ENCODE data around the gene DKKL1. TPM values are rescaled to one million over a fixed set of nuclear protein-coding genes. Genes with fewer than 3 reads are reported as not detected.

DKKL1 gene
- total and polyA plus RNA-seq, 2 experiments from 2014 or later = 2.2 to 6.0 TPM

DNA sequence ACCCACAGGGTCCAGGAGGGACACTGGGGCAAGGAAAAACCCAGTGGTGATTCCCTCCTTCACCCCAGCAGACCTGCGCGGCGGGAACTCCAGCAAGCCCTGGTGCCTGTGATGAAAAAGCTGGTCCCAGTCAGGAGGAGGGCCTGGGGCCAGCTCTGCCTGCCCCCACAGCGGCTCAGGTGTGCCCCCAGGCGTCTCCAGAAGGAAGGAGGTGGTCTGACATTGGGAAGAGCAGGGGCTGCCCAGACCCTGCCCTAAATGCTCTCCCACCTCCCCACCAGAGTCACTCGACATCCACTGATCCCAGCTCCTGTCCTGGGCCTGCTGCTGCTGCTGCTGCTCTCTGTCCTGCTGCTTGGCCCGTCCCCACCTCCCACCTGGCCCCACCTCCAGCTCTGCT lies 53.4 kb downstream of the DKKL1 start:
- Histone ChIP-seq H3K9me2 (replicated peaks; ENCODE audit: insufficient read depth) (no peaks in the 10 kb centered on the region), H3K9me3 (ENCODE audit: low read depth) (no peaks in the 10 kb centered on the region), H3K4me2 (no peak overlapping the region), H2AFZ (no peak overlapping the region), H3K36me3 (replicated peaks; ENCODE audit: insufficient read depth, low read depth) (no peaks in the 10 kb centered on the region), H3K4me1 (ENCODE audit: insufficient read depth) (no peaks in the 10 kb centered on the region), H3K27me3 (peaks cover 57% of the 10 kb centered on the region), H4K20me1 (ENCODE audit: insufficient read depth, poor library complexity, severe bottlenecking) (no peaks in the 10 kb centered on the region), H3K79me2 (no peaks in the 10 kb centered on the region), H3K27ac (no peak overlapping the region), H3K4me3 (no peak overlapping the region)
- WGBS (ENCODE audit: low lambda C conversion rate, missing lambda C conversion rate) = 40% methylated on average over 6 of the region's 7 CpGs
- DNase-seq (ENCODE audit: low spot score) = no peak
- TF ChIP-seq EZH2 (IDR thresholded peaks at IDR 0.05; ENCODE audit: borderline replicate concordance) (no peak), EZH2phosphoT487 (IDR thresholded peaks at IDR 0.05; ENCODE audit: low read depth, severe bottlenecking, unreplicated experiment) (no peak)
- TF ChIP-seq, protein P1, sequence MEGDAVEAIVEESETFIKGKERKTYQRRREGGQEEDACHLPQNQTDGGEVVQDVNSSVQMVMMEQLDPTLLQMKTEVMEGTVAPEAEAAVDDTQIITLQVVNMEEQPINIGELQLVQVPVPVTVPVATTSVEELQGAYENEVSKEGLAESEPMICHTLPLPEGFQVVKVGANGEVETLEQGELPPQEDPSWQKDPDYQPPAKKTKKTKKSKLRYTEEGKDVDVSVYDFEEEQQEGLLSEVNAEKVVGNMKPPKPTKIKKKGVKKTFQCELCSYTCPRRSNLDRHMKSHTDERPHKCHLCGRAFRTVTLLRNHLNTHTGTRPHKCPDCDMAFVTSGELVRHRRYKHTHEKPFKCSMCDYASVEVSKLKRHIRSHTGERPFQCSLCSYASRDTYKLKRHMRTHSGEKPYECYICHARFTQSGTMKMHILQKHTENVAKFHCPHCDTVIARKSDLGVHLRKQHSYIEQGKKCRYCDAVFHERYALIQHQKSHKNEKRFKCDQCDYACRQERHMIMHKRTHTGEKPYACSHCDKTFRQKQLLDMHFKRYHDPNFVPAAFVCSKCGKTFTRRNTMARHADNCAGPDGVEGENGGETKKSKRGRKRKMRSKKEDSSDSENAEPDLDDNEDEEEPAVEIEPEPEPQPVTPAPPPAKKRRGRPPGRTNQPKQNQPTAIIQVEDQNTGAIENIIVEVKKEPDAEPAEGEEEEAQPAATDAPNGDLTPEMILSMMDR (IDR thresholded peaks at IDR 0.05; ENCODE audit: poor library complexity) = no peak

DNA sequence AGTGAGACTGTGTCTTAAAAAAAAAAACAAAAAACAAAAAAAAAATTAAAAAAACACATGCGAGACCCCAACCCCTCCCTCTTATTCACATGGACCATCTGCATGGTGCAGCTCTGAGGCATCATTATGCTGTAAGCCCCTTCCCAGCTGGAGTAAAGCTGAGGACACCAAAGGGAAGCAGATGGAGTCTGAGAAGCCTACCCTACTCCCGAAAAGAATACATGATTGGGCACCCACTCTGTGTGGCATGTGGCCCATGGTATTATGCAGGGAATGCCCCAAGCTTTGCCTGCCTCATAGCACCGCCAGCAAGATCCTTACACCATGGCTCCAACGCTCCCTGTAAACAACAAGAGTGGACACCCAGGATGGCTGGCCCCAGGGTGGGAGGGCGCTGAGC lies 54.8 kb downstream of the DKKL1 start:
- Histone ChIP-seq H3K4me3 (no peak overlapping the region), H3K27ac (no peak overlapping the region), H3K4me2 (no peak overlapping the region), H3K27me3 (peaks cover 71% of the 10 kb centered on the region), H3K79me2 (no peaks in the 10 kb centered on the region), H3K36me3 (replicated peaks; ENCODE audit: insufficient read depth, low read depth) (no peaks in the 10 kb centered on the region), H4K20me1 (ENCODE audit: insufficient read depth, poor library complexity, severe bottlenecking) (no peaks in the 10 kb centered on the region), H2AFZ (no peak overlapping the region), H3K4me1 (ENCODE audit: insufficient read depth) (peaks cover 3% of the 10 kb centered on the region), H3K9me3 (ENCODE audit: low read depth) (no peaks in the 10 kb centered on the region), H3K9me2 (replicated peaks; ENCODE audit: insufficient read depth) (no peaks in the 10 kb centered on the region)
- DNase-seq (ENCODE audit: low spot score) = no peak
- no peak for TF ChIP-seq EZH2 (IDR thresholded peaks at IDR 0.05; ENCODE audit: borderline replicate concordance)
- TF ChIP-seq, protein P1 (IDR thresholded peaks at IDR 0.05; ENCODE audit: poor library complexity) = no peak
- TF ChIP-seq EZH2phosphoT487 (IDR thresholded peaks at IDR 0.05; ENCODE audit: low read depth, severe bottlenecking, unreplicated experiment) = no peak
- WGBS (ENCODE audit: low lambda C conversion rate, missing lambda C conversion rate) = 88% methylated on average over 5 of the region's 5 CpGs

DNA sequence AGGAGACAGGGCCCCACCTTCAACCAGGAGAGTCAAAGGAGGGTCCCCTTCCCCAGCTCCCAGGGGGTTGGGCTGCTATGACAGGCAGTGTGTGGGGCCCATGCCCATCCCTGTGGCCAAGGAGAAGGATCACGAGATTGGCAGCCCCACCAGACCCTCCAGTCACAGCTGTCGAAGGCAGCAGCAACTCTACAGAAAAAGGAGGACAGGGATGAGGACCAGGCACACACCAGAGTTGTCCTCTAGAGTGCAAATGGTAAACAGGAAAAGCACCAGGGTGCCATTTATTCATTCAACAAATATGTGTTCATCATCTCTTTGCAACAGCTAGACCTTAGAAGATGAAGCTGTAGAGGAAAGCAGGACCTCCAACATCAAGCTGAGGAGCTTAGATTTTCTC lies 55.5 kb downstream of the DKKL1 start:
- no peaks in the 10 kb centered on the region for H3K36me3 ChIP-seq (replicated peaks; ENCODE audit: insufficient read depth, low read depth)
- no peak overlapping the region for H3K27ac ChIP-seq
- peaks cover 3% of the 10 kb centered on the region for H3K4me1 ChIP-seq (ENCODE audit: insufficient read depth)
- H3K4me3 ChIP-seq = no peak overlapping the region
- peaks cover 78% of the 10 kb centered on the region for H3K27me3 ChIP-seq
- no peaks in the 10 kb centered on the region for H3K9me2 ChIP-seq (replicated peaks; ENCODE audit: insufficient read depth)
- TF ChIP-seq, protein P1 (IDR thresholded peaks at IDR 0.05; ENCODE audit: poor library complexity) = no peak
- TF ChIP-seq EZH2 (IDR thresholded peaks at IDR 0.05; ENCODE audit: borderline replicate concordance) (no peak), EZH2phosphoT487 (IDR thresholded peaks at IDR 0.05; ENCODE audit: low read depth, severe bottlenecking, unreplicated experiment) (no peak)
- no peaks in the 10 kb centered on the region for H4K20me1 ChIP-seq (ENCODE audit: insufficient read depth, poor library complexity, severe bottlenecking)
- 88% methylated on average over 2 of the region's 2 CpGs for WGBS (ENCODE audit: low lambda C conversion rate, missing lambda C conversion rate)
- no peak overlapping the region for H2AFZ ChIP-seq
- no peak for DNase-seq (ENCODE audit: low spot score)
- H3K9me3 ChIP-seq (ENCODE audit: low read depth) = no peaks in the 10 kb centered on the region
- H3K4me2 ChIP-seq = no peak overlapping the region
- no peaks in the 10 kb centered on the region for H3K79me2 ChIP-seq

DNA sequence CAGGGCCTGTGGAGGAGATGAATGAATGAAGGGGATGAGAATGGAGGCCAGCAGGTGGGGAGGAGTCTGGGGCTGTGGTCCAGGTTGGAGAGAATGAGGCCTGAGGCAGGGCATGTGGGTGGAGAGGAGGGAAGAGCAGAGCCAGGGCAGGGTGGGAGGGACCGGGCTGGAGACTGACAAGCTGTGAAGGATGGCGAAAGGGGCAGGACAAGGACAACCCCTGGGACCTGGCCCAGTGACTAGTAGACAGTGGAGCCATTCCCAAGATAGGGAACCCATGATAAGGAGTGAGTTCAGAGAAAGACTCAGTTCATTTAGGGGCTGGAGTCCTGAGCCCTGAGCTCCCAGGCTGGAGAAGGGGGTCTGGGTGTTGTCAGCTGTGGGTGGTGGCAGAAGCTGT lies 56.5 kb downstream of the DKKL1 start:
- no CpG with 5 or more reads among the region's 2 CpGs for WGBS (ENCODE audit: low lambda C conversion rate, missing lambda C conversion rate)
- H3K9me2 ChIP-seq (replicated peaks; ENCODE audit: insufficient read depth) = no peaks in the 10 kb centered on the region
- no peaks in the 10 kb centered on the region for H3K36me3 ChIP-seq (replicated peaks; ENCODE audit: insufficient read depth, low read depth)
- H3K4me1 ChIP-seq (ENCODE audit: insufficient read depth) = peaks cover 3% of the 10 kb centered on the region
- peaks cover 88% of the 10 kb centered on the region for H3K27me3 ChIP-seq
- no peak for DNase-seq (ENCODE audit: low spot score)
- no peaks in the 10 kb centered on the region for H3K9me3 ChIP-seq (ENCODE audit: low read depth)
- TF ChIP-seq, protein P1 (IDR thresholded peaks at IDR 0.05; ENCODE audit: poor library complexity) = no peak
- TF ChIP-seq EZH2phosphoT487 (IDR thresholded peaks at IDR 0.05; ENCODE audit: low read depth, severe bottlenecking, unreplicated experiment) (no peak), EZH2 (IDR thresholded peaks at IDR 0.05; ENCODE audit: borderline replicate concordance) (no peak)
- H3K4me3 ChIP-seq = no peak overlapping the region
- no peaks in the 10 kb centered on the region for H3K79me2 ChIP-seq
- no peak overlapping the region for H2AFZ ChIP-seq
- H3K4me2 ChIP-seq = no peak overlapping the region
- no peaks in the 10 kb centered on the region for H4K20me1 ChIP-seq (ENCODE audit: insufficient read depth, poor library complexity, severe bottlenecking)
- no peak overlapping the region for H3K27ac ChIP-seq
